Suprapubic skin (tissue), 4 donors: Measurements from ENCODE around the gene PANK4. TPM values are rescaled to one million over a fixed set of nuclear protein-coding genes. Genes with fewer than 3 reads are reported as not detected.

Experiments used
- DNase-seq, 2 donors: peaks; one replicate each; pipeline ENCODE4 v3.0.0-alpha.2; 2019; ENCODE audit warnings: low spot score in 2 of 2
- H3K27ac ChIP-seq: fragments of 200-600 bp; sonication (generic); one replicate; pipeline ENCODE4 v1.5.1; 2019
- H3K27me3 ChIP-seq: fragments of 200-600 bp; sonication (generic); one replicate; pipeline ENCODE4 v1.5.1; 2019
- H3K36me3 ChIP-seq: fragments of 200-600 bp; sonication (generic); one replicate; pipeline ENCODE4 v1.5.1; 2019
- H3K4me1 ChIP-seq: fragments of 200-600 bp; sonication (generic); one replicate; pipeline ENCODE4 v1.5.1; 2019
- H3K4me3 ChIP-seq: fragments of 200-600 bp; sonication (generic); one replicate; pipeline ENCODE4 v1.5.1; 2019; ENCODE audit warnings: mild to moderate bottlenecking
- H3K9me3 ChIP-seq: fragments of 200-600 bp; sonication (generic); one replicate; pipeline ENCODE4 v1.5.1; 2019
- EP300 ChIP-seq: sonication (generic); formaldehyde crosslinking; IDR thresholded peaks from one replicate; pipeline ENCODE4 v1.6.1; 2017; ENCODE audit warnings: antibody characterized with exemption
- POLR2A ChIP-seq, 2 donors: fragments of 450-650 bp; IDR thresholded peaks; one replicate each; pipeline ENCODE4 v1.6.1; 2017; ENCODE audit warnings: antibody characterized with exemption in 2 of 2, mild to moderate bottlenecking in 2 of 2, moderate library complexity in 2 of 2
- POLR2AphosphoS5 ChIP-seq, 3 donors: sonication (generic); formaldehyde crosslinking; IDR thresholded peaks; one replicate each; pipeline ENCODE4 v1.6.1; 2017; ENCODE audit warnings: antibody characterized with exemption in 3 of 3
- WGBS: methylation state at CpG from one replicate; pipeline ENCODE4 v1.1.5; 2018; 5-methylcytosine and 5-hydroxymethylcytosine counted together
- total RNA-seq, 4 donors: library from RNA; depleted of rRNA; stranded (reverse); fragments of >200 nt; gene quantifications; one replicate each; pipeline ENCODE4 v1.1.0, GENCODE V29; 2016
- TF ChIP-seq, protein P1 (sequence below), 2 donors: fragments of 200-600 bp in 1 of 2; fragments of 450-650 bp in 1 of 2; sonication (generic) in 1 of 2; IDR thresholded peaks; one replicate each; pipeline ENCODE4 v1.5.1; 2016 to 2019; ENCODE audit warnings: antibody characterized with exemption in 2 of 2, mild to moderate bottlenecking in 1 of 2, moderate library complexity in 1 of 2

Gene PANK4
- total RNA-seq, 4 donors from 2014 or later = 17.7 to 36.0 (median 29.7) TPM

DNA sequence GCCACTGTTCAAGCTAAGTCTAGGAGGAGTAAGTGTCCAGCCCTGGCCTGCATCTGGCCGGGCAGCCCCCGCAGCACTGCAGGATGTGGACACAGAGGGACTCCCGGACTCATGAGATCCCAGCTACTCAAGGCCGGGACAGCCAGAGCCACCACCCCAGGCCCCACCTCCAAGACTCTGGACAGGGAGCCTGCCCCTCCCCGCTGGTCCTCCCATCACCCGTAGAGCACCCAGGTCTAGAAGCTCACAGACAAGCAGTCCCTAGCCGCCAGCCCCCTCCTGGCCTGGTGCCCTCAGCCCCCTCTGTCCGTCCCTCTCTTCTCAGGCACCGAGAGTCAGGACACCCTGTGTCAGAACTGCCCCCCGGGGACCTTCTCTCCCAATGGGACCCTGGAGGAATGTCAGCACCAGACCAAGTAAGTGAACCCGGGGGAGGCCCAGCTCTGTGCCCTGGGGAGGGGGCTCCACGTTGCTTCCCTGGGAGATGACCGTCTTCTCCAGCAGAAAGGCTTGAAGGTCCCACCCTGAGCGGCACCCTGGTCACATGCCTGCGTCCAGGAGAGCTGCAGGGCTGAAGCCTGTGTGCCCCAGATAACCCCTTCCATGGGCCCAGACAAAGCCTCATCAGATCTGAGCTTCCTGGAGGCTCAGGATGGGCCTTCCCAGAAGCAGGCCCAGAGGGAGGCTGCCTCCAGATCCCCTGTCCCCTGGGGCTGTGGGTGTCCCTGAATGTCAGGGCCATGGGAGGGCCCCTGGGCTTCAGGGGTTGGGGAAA is 34.1 kb upstream of the PANK4 start:
- H3K4me1 ChIP-seq = peaks cover 29% of the 10 kb centered on the region
- 87% methylated on average over 9 of the region's 15 CpGs for WGBS
- H3K9me3 ChIP-seq = no peaks in the 10 kb centered on the region
- no peak overlapping the region for H3K27ac ChIP-seq
- no peaks in the 10 kb centered on the region for H3K27me3 ChIP-seq
- TF ChIP-seq POLR2A (IDR thresholded peaks at IDR 0.05) (no peak), EP300 (no peak), POLR2AphosphoS5 (IDR thresholded peaks at IDR 0.05) (no peak)
- TF ChIP-seq, protein P1, sequence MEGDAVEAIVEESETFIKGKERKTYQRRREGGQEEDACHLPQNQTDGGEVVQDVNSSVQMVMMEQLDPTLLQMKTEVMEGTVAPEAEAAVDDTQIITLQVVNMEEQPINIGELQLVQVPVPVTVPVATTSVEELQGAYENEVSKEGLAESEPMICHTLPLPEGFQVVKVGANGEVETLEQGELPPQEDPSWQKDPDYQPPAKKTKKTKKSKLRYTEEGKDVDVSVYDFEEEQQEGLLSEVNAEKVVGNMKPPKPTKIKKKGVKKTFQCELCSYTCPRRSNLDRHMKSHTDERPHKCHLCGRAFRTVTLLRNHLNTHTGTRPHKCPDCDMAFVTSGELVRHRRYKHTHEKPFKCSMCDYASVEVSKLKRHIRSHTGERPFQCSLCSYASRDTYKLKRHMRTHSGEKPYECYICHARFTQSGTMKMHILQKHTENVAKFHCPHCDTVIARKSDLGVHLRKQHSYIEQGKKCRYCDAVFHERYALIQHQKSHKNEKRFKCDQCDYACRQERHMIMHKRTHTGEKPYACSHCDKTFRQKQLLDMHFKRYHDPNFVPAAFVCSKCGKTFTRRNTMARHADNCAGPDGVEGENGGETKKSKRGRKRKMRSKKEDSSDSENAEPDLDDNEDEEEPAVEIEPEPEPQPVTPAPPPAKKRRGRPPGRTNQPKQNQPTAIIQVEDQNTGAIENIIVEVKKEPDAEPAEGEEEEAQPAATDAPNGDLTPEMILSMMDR (IDR thresholded peaks at IDR 0.05) = no peak
- no peak overlapping the region for H3K4me3 ChIP-seq
- DNase-seq = peak in 1 of 2 donors; percentile 64
- H3K36me3 ChIP-seq = peaks cover 50% of the 10 kb centered on the region

- WGBS = 73% methylated on average over 17 of the region's 35 CpGs
Observed at GRCh38 chr1:2559509-2560298, 33.3 kb upstream of the PANK4 start.

DNA sequence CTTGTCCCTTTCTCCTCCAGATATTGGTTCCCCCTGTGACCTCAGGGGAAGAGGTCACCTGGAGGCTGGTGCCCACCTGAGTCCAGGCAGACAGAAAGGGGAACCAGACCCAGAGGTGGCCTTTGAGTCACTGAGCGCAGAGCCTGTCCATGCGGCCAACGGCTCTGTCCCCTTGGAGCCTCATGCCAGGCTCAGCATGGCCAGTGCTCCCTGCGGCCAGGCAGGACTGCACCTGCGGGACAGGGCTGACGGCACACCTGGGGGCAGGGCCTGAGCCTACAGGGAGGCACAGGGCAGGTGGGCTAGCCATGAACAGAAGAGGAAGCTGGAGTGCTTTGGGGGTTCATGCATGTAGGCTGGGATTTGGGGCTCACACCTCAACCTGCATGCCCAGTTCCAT is 32.5 kb upstream of the PANK4 start:
- Histone ChIP-seq H3K36me3 (peaks cover 50% of the 10 kb centered on the region), H3K9me3 (no peaks in the 10 kb centered on the region), H3K27ac (no peak overlapping the region), H3K27me3 (no peaks in the 10 kb centered on the region), H3K4me1 (peaks cover 43% of the 10 kb centered on the region), H3K4me3 (no peak overlapping the region)
- DNase-seq = no peak
- WGBS = 93% methylated on average over 6 of the region's 6 CpGs
- no peak for TF ChIP-seq POLR2AphosphoS5 (IDR thresholded peaks at IDR 0.05)
- no peak for TF ChIP-seq EP300
- TF ChIP-seq, protein P1 (IDR thresholded peaks at IDR 0.05) = no peak
- TF ChIP-seq POLR2A (IDR thresholded peaks at IDR 0.05) = no peak

More at GRCh38 chr1:2559509-2560298, 33.3 kb upstream of the PANK4 start:
- no peak overlapping the region for H3K27ac ChIP-seq
- TF ChIP-seq EP300 (no peak), POLR2A (IDR thresholded peaks at IDR 0.05) (no peak), POLR2AphosphoS5 (IDR thresholded peaks at IDR 0.05) (no peak)
- TF ChIP-seq, protein P1 (IDR thresholded peaks at IDR 0.05) = no peak
- no peaks in the 10 kb centered on the region for H3K9me3 ChIP-seq
- peaks cover 50% of the 10 kb centered on the region for H3K36me3 ChIP-seq
- DNase-seq = no peak
- H3K4me1 ChIP-seq = peaks cover 37% of the 10 kb centered on the region
- no peaks in the 10 kb centered on the region for H3K27me3 ChIP-seq
- no peak overlapping the region for H3K4me3 ChIP-seq

DNA sequence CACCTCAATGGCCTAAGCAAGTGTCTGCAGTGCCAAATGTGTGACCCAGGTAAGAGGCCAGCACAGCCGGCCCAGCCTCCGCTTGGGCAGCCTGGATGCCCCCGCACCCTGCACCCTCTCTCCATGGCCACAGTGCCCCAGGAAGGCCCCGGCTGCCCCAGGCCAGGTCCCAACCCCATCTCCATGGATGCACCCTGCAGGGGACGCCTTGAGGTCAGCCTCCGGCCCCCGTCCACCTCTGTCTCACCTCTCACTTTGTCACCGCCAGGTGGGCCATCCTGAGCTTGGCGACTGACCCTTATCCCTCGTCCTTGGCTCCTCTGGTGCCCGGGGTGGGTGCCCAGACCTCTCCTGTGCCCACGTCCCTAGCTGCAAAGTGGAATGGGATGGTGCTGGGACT is 32.0 kb upstream of the PANK4 start:
- no peak for TF ChIP-seq EP300
- WGBS = 100% methylated on average over 3 of the region's 12 CpGs
- H3K27ac ChIP-seq = no peak overlapping the region
- H3K9me3 ChIP-seq = no peaks in the 10 kb centered on the region
- H3K4me3 ChIP-seq = no peak overlapping the region
- H3K27me3 ChIP-seq = no peaks in the 10 kb centered on the region
- H3K36me3 ChIP-seq = peaks cover 48% of the 10 kb centered on the region
- no peak for DNase-seq
- peaks cover 43% of the 10 kb centered on the region for H3K4me1 ChIP-seq

DNA sequence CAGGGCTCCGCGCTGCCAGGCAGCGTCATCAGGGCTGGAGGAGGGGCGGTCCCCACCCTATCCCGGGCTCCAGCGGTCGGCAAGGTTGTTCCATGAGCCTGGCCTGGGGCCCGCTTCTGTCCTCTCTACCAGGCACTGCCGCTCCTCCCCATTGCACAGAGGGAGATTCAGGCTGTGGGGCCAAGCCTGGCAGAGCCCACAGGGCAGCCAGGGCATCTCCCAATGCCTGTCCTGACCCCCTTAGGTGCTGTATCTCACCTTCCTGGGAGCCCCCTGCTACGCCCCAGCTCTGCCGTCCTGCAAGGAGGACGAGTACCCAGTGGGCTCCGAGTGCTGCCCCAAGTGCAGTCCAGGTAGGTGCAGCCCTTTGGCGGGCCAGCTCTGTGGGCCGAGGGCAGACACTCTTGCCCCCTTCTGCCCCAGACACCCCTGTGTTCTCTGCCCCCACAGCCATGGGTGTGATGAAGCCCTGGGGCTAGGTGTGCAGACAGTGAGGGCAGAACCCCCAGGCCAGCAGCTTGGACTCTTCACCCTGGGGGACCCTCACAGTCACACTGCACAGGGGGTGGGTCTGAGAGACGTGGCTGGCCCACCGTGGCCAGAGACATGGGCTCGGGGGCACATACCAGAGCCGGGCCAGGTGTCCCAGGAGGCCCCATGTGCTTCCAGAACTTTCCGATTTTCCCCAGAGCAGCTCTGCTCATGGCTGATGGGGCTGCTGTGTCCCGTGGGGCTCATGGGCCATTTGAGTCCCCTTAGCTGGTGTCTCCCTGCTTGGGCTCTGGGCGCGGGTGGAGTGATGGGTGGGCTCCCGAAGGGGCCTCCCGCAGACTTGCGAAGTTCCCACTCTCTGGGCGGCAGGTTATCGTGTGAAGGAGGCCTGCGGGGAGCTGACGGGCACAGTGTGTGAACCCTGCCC is 31.3 kb upstream of the PANK4 start:
- peaks cover 41% of the 10 kb centered on the region for H3K36me3 ChIP-seq
- H3K4me3 ChIP-seq = peak overlapping the region; percentile 58
- no peaks in the 10 kb centered on the region for H3K9me3 ChIP-seq
- H3K4me1 ChIP-seq = peaks cover 43% of the 10 kb centered on the region
- no peak for DNase-seq
- peak overlapping the region; percentile 94 for H3K27ac ChIP-seq
- H3K27me3 ChIP-seq = no peaks in the 10 kb centered on the region
- TF ChIP-seq POLR2A (IDR thresholded peaks at IDR 0.05) = no peak
- no peak for TF ChIP-seq POLR2AphosphoS5 (IDR thresholded peaks at IDR 0.05)
- TF ChIP-seq, protein P1 (IDR thresholded peaks at IDR 0.05) = no peak
- TF ChIP-seq EP300 = no peak
- WGBS = 100% methylated on average over 3 of the region's 30 CpGs
